Measurements from ENCODE around the gene TMEM270.

GRCh38 chr7:73812996-73813395 lies 48.0 kb upstream of the TMEM270 start:
- TF ChIP-seq GATA3 (IDR thresholded peaks at IDR 0.05; ENCODE audit: low read depth, low read length): no peak
- no peak for TF ChIP-seq GATA2 (IDR thresholded peaks at IDR 0.05; ENCODE audit: low read depth, low read length)
